ENCODE results near the gene VSX2. TPM values are rescaled to one million over a fixed set of nuclear protein-coding genes. Genes with fewer than 3 reads are reported as not detected.

The VSX2 gene
- not detected for total RNA-seq

GRCh38 chr14:74238974-74239847 lies at the start of gene VSX2:
Gene VSX2, plus strand, starts transcription at chr14:74239449. Its CDS starts 113 bp downstream, at chr14:74239562.

GRCh38 chr14:74302634-74303569 lies 63.7 kb downstream of the VSX2 start, which contains the start of gene ABCD4:
Gene ABCD4, minus strand, starts transcription at chr14:74302934. Its CDS starts 22 bp downstream, at chr14:74302912.

Small RNA genes within 50 kb of the gene (small RNA-seq; reads per million reads assigned to genes)
- not detected for gene AC006349.1 (ENCODE audit: low replicate concordance)

Other genes with a start within 250 kb of the VSX2 start
- 9.4 TPM for gene ENTPD5, start 220.2 kb upstream of the VSX2 start, total RNA-seq
- 11.9 TPM for gene BBOF1, start 220.1 kb upstream of the VSX2 start, total RNA-seq
- 32.2 TPM for gene ALDH6A1, start 155.0 kb upstream of the VSX2 start, total RNA-seq
- 18.2 TPM for gene LIN52, start 154.5 kb upstream of the VSX2 start, total RNA-seq
- gene ABCD4, start 63.5 kb downstream of the VSX2 start, total RNA-seq, result 56.3 TPM
- gene VRTN, start 109.0 kb downstream of the VSX2 start, total RNA-seq, result not detected
- gene SYNDIG1L, start 186.8 kb downstream of the VSX2 start, total RNA-seq, result 1.3 TPM